H1 (cell line): Measurements from ENCODE around the gene COQ9. TPM values are rescaled to one million over a fixed set of nuclear protein-coding genes. Genes with fewer than 3 reads are reported as not detected.

ENCODE experiments used
- ATF3 ChIP-seq: IDR thresholded peaks from 2 replicates; pipeline ENCODE4 v1.6.1; 2011; ENCODE audit warnings: low read depth, mild to moderate bottlenecking, low read length; ENCODE audit not compliant: insufficient read depth
- BRCA1 ChIP-seq: IDR thresholded peaks from 2 replicates; pipeline ENCODE4 v1.6.1; 2012; ENCODE audit warnings: low read depth, low read length, improper control_type of control experiment
- CBX8 ChIP-seq: fragments of 300-800, 300-1000 bp; sonication (generic); IDR thresholded peaks from 2 replicates; pipeline ENCODE4 v1.7.1; 2016; ENCODE audit warnings: low read depth, low read length, borderline replicate concordance
- CEBPB ChIP-seq: IDR thresholded peaks from 2 replicates; pipeline ENCODE4 v1.6.1; 2012; ENCODE audit warnings: low read depth, low read length
- CHD2 ChIP-seq: IDR thresholded peaks from 2 replicates; pipeline ENCODE4 v1.6.1; 2012; ENCODE audit warnings: low read length, improper control_type of control experiment
- E2F6 ChIP-seq: IDR thresholded peaks from 2 replicates; pipeline ENCODE4 v1.6.1; 2012; ENCODE audit warnings: inconsistent platforms
- FOSL1 ChIP-seq: IDR thresholded peaks from 2 replicates; pipeline ENCODE4 v1.6.1; 2011; ENCODE audit warnings: mild to moderate bottlenecking, low read depth, low read length, moderate library complexity; ENCODE audit not compliant: insufficient read depth
- HDAC6 ChIP-seq: IDR thresholded peaks from one replicate; pipeline ENCODE4 v1.7.1; 2012; ENCODE audit warnings: low read depth, mild to moderate bottlenecking, inconsistent platforms, low read length, moderate library complexity
- KDM5A ChIP-seq: fragments of 200-600 bp; IDR thresholded peaks from 2 replicates; pipeline ENCODE4 v1.7.1; 2012; ENCODE audit warnings: mild to moderate bottlenecking, low read length, inconsistent platforms, mixed read lengths
- MAFK ChIP-seq: IDR thresholded peaks from 2 replicates; pipeline ENCODE4 v1.6.1; 2012; ENCODE audit warnings: low read depth, mild to moderate bottlenecking, improper control_type of control experiment, low read length
- NRF1 ChIP-seq: IDR thresholded peaks from 2 replicates; pipeline ENCODE4 v1.6.1; 2011; ENCODE audit warnings: mild to moderate bottlenecking, low read depth, low read length, improper control_type of control experiment
- POLR2AphosphoS5 ChIP-seq: IDR thresholded peaks from 2 replicates; pipeline ENCODE4 v1.6.1; 2011; ENCODE audit warnings: low read depth, low read length
- RNF2 ChIP-seq: fragments of 200-900, 300-1000 bp; sonication (generic); IDR thresholded peaks from 2 replicates; pipeline ENCODE4 v1.7.1; 2016; ENCODE audit warnings: borderline replicate concordance, low read depth, mild to moderate bottlenecking, antibody characterized with exemption, low read length; ENCODE audit not compliant: poor library complexity, severe bottlenecking; ENCODE audit errors: missing control alignments
- RXRA ChIP-seq: IDR thresholded peaks from 2 replicates; pipeline ENCODE4 v1.6.1; 2011; ENCODE audit warnings: low read depth, mild to moderate bottlenecking, low read length, moderate library complexity; ENCODE audit not compliant: insufficient read depth
- SAP30 ChIP-seq: fragments of 300-600 bp; sonication (generic); IDR thresholded peaks from 2 replicates; pipeline ENCODE4 v1.7.1; 2012; ENCODE audit warnings: low read length, moderate library complexity, mild to moderate bottlenecking, inconsistent platforms; ENCODE audit not compliant: insufficient read depth, insufficient replicate concordance
- SIX5 ChIP-seq: IDR thresholded peaks from 2 replicates; pipeline ENCODE4 v1.6.1; 2011; ENCODE audit warnings: mild to moderate bottlenecking, low read depth, low read length
- SP1 ChIP-seq: IDR thresholded peaks from 2 replicates; pipeline ENCODE4 v1.6.1; 2011; ENCODE audit warnings: low read depth, low read length
- SP2 ChIP-seq: IDR thresholded peaks from 2 replicates; pipeline ENCODE4 v1.6.1; 2012; ENCODE audit warnings: mild to moderate bottlenecking, low read length, inconsistent platforms
- TAF7 ChIP-seq: optimal IDR thresholded peaks from 2 replicates; pipeline ENCODE3; 2011; ENCODE audit warnings: low read depth, mild to moderate bottlenecking, inconsistent platforms, low read length, moderate library complexity, borderline replicate concordance
- TBP ChIP-seq: IDR thresholded peaks from 2 replicates; pipeline ENCODE4 v1.6.1; 2011; ENCODE audit warnings: low read depth, low read length, improper control_type of control experiment
- TCF12 ChIP-seq: IDR thresholded peaks from 2 replicates; pipeline ENCODE4 v1.6.1; 2011; ENCODE audit warnings: low read depth, mild to moderate bottlenecking, low read length
- USF2 ChIP-seq: IDR thresholded peaks from 2 replicates; pipeline ENCODE4 v1.6.1; 2011; ENCODE audit warnings: low read length, improper control_type of control experiment
- polyA plus RNA-seq, 7 experiments: library from polyadenylated mRNA; depleted of rRNA in 3 of 7; stranded (reverse) in 5 of 7; unstranded in 2 of 7; fragments of >200 nt in 5 of 7; fragments of 200-250 nt in 2 of 7; gene quantifications; 1 replicate in 5 of 7; 2 replicates in 1 of 7; 4 replicates in 1 of 7; pipeline versions ENCODE4 v1.2.1 to v1.2.3, GENCODE V29; 2011 to 2013; ENCODE audit warnings: missing spikeins in 2 of 7, mixed read lengths in 2 of 7
- total RNA-seq: library from RNA; stranded (reverse); fragmentation: NEBNext Ultra II Directional; extraction: Animal tissue kit (Norgen Biotek cat#: 25700); gene quantifications from 2 replicates; pipeline ENCODE4 v1.2.1, GENCODE V29; 2021

The COQ9 gene
- total and polyA plus RNA-seq, 2 of the 8 experiments (the other 6 are each of a cell fraction or from before 2014, with no cell fraction given): 33.3 to 60.3 TPM

- no peak for TF ChIP-seq RNF2
- no peak for TF ChIP-seq SAP30
- peak; percentile 61; the same call in 1 of the 2 replicates for TF ChIP-seq POLR2AphosphoS5
- TF ChIP-seq HDAC6: no peak
- no peak for TF ChIP-seq CBX8
- no peak for TF ChIP-seq NRF1
- TF ChIP-seq SIX5: peak; percentile 37; the same call in 1 of the 2 replicates
- peak; percentile 96 for TF ChIP-seq TAF7
- TF ChIP-seq CEBPB: no peak
- no peak for TF ChIP-seq MAFK
- no peak for TF ChIP-seq RXRA
- TF ChIP-seq CHD2: peak; percentile 99
- peak; percentile 97 for TF ChIP-seq BRCA1
- TF ChIP-seq FOSL1: no peak
- no peak; the same call in 1 of the 2 replicates for TF ChIP-seq E2F6
- no peak for TF ChIP-seq ATF3
- no peak for TF ChIP-seq TCF12
- TF ChIP-seq TBP: peak; percentile 92
- no peak for TF ChIP-seq USF2
- TF ChIP-seq SP1: peak; percentile 21; the same call in 1 of the 2 replicates
- TF ChIP-seq SP2: no peak
- peak; percentile 63; the same call in 1 of the 2 replicates for TF ChIP-seq KDM5A
These were observed at the start of gene COQ9, which contains the start of gene CIAPIN1 (continued) for GRCh38 chr16:57447186-57447962.
